H1 (cell line): Measurements from ENCODE around the gene PHOX2A. TPM values are rescaled to one million over a fixed set of nuclear protein-coding genes. Genes with fewer than 3 reads are reported as not detected.

Source experiments
- CTCF ChIA-PET: fragments of 300-600 bp; sonication (Branson Sonifier 250); formaldehyde crosslinking; loops from one replicate; lab custom pipeline; 2021; ENCODE audit not compliant: partially characterized antibody; lab: Charles Lee
- POLR2A ChIA-PET: fragments of 300-600 bp; sonication (Branson Sonifier 250); formaldehyde crosslinking; loops from one replicate; lab custom pipeline; 2021; ENCODE audit warnings: inconsistent platforms; ENCODE audit not compliant: partially characterized antibody; lab: Charles Lee
- DNase-seq, 2 experiments: peaks; one replicate each; pipeline versions ENCODE4 v3.0.0 to v3.0.0-alpha.2; 2010 to 2022; ENCODE audit warnings: low spot score in 2 of 2, low read depth in 1 of 2, mixed read lengths in 1 of 2
- FAIRE-seq: peaks from 2 replicates; lab custom pipeline; 2011; peaks lifted over from hg19 to GRCh38; lab: Jason Lieb, UNC
- H2AFZ ChIP-seq: 2 replicates; pipeline ENCODE4 v1.8.1; 2012; ENCODE audit warnings: low read length, inconsistent platforms
- H2AK5ac ChIP-seq: 2 replicates; pipeline ENCODE4 v1.6.1; 2013; ENCODE audit warnings: low read depth, low read length
- H2BK120ac ChIP-seq: replicated peaks from 2 replicates; pipeline ENCODE3; 2013; ENCODE audit warnings: low read depth, low read length, inconsistent platforms
- H2BK12ac ChIP-seq: 2 replicates; pipeline ENCODE4 v1.6.1; 2013; ENCODE audit warnings: low read depth, low read length
- H2BK15ac ChIP-seq: 2 replicates; pipeline ENCODE4 v1.6.1; 2013; ENCODE audit warnings: low read length
- H2BK20ac ChIP-seq: 2 replicates; pipeline ENCODE4 v1.6.1; 2013; ENCODE audit warnings: low read length
- H2BK5ac ChIP-seq: 2 replicates; pipeline ENCODE4 v1.6.1; 2013; ENCODE audit warnings: low read depth, low read length
- H3K14ac ChIP-seq: 2 replicates; pipeline ENCODE4 v1.6.1; 2013; ENCODE audit warnings: inconsistent platforms; ENCODE audit not compliant: insufficient read length
- H3K18ac ChIP-seq: 2 replicates; pipeline ENCODE4 v1.6.1; 2013; ENCODE audit warnings: low read length; ENCODE audit errors: extremely low read depth
- H3K23ac ChIP-seq: 2 replicates; pipeline ENCODE4 v1.6.1; 2013; ENCODE audit warnings: inconsistent platforms; ENCODE audit not compliant: insufficient read length
- H3K23me2 ChIP-seq: 2 replicates; pipeline ENCODE4 v1.6.1; 2013; ENCODE audit warnings: low read depth, low read length
- H3K27ac ChIP-seq: 2 replicates; pipeline ENCODE4 v1.6.1; 2011; ENCODE audit warnings: low read depth, low read length, inconsistent platforms
- H3K27me3 ChIP-seq, 4 experiments: replicated peaks in 1 of 4; 1 replicate in 1 of 4; 2 replicates in 3 of 4; pipeline versions ENCODE4 v1.6.1 to v1.8.1; 2011 to 2013; ENCODE audit warnings: low read length in 3 of 4, mild to moderate bottlenecking in 3 of 4, inconsistent platforms in 2 of 4, mixed read lengths in 2 of 4, moderate library complexity in 1 of 4; ENCODE audit not compliant: control insufficient read depth in 3 of 4, insufficient read depth in 3 of 4; ENCODE audit errors: extremely low read depth in 1 of 4
- H3K36me3 ChIP-seq, 4 experiments: 2 replicates each; pipeline versions ENCODE4 v1.6.1 to v1.8.1; 2011 to 2013; ENCODE audit warnings: mild to moderate bottlenecking in 4 of 4, low read length in 3 of 4, moderate library complexity in 2 of 4, control low read depth in 1 of 4, inconsistent platforms in 1 of 4; ENCODE audit not compliant: insufficient read depth in 4 of 4, control insufficient read depth in 2 of 4
- H3K4ac ChIP-seq: replicated peaks from 2 replicates; pipeline ENCODE3; 2013; ENCODE audit warnings: low read length, low read depth, mixed read lengths, inconsistent platforms; ENCODE audit not compliant: insufficient read length
- H3K4me1 ChIP-seq, 4 experiments: replicated peaks in 1 of 4; 1 replicate in 1 of 4; 2 replicates in 3 of 4; pipeline versions ENCODE4 v1.6.1 to v1.8.1; 2011 to 2013; ENCODE audit warnings: low read length in 3 of 4, inconsistent platforms in 2 of 4, mixed read lengths in 1 of 4; ENCODE audit not compliant: insufficient read depth in 4 of 4, control insufficient read depth in 3 of 4
- H3K4me2 ChIP-seq, 2 experiments: 2 replicates each; pipeline versions ENCODE4 v1.6.1 to v1.8.1; 2011 to 2013; ENCODE audit warnings: low read depth in 2 of 2, low read length in 2 of 2, control low read depth in 1 of 2, inconsistent platforms in 1 of 2, mild to moderate bottlenecking in 1 of 2; ENCODE audit not compliant: insufficient read depth in 1 of 2
- H3K4me3 ChIP-seq, 4 experiments: fragments of 200-600, 300-600 bp in 1 of 4; sonication (generic), shearing (Covaris generic), sonication (Bioruptor Twin) in 1 of 4; 2 replicates each; pipeline versions ENCODE4 v1.5.1 to v1.8.1; 2011 to 2016; ENCODE audit warnings: low read length in 4 of 4, low read depth in 3 of 4, control low read depth in 2 of 4, inconsistent platforms in 2 of 4, mild to moderate bottlenecking in 2 of 4, mixed read lengths in 1 of 4, moderate library complexity in 1 of 4; ENCODE audit not compliant: insufficient read depth in 2 of 4; ENCODE audit errors: extremely low read depth in 1 of 4
- H3K56ac ChIP-seq: replicated peaks from 2 replicates; pipeline ENCODE3; 2013; ENCODE audit warnings: low read depth, mild to moderate bottlenecking, mixed read lengths, low read length, inconsistent platforms; ENCODE audit not compliant: insufficient read length
- H3K79me1 ChIP-seq: 2 replicates; pipeline ENCODE4 v1.6.1; 2013; ENCODE audit warnings: low read depth, low read length, control low read depth
- H3K79me2 ChIP-seq, 2 experiments: 2 replicates each; pipeline versions ENCODE4 v1.6.1 to v1.8.1; 2012 to 2013; ENCODE audit warnings: low read length in 2 of 2, mild to moderate bottlenecking in 2 of 2, inconsistent platforms in 1 of 2; ENCODE audit not compliant: insufficient read depth in 2 of 2, control insufficient read depth in 1 of 2
- H3K9ac ChIP-seq, 4 experiments: replicated peaks in 1 of 4; 1 replicate in 1 of 4; 2 replicates in 3 of 4; pipeline versions ENCODE4 v1.6.1 to v1.8.1; 2011 to 2013; ENCODE audit warnings: low read depth in 3 of 4, low read length in 3 of 4, control low read depth in 2 of 4, mild to moderate bottlenecking in 2 of 4, moderate library complexity in 2 of 4, inconsistent platforms in 1 of 4; ENCODE audit errors: extremely low read depth in 1 of 4
- H3K9me3 ChIP-seq, 2 experiments: 2 replicates each; pipeline versions ENCODE4 v1.6.1 to v1.8.1; 2012 to 2013; ENCODE audit warnings: mild to moderate bottlenecking in 2 of 2, moderate library complexity in 2 of 2, control low read depth in 1 of 2, inconsistent platforms in 1 of 2, low read depth in 1 of 2, low read length in 1 of 2, mixed read lengths in 1 of 2; ENCODE audit not compliant: insufficient read depth in 2 of 2
- H4K20me1 ChIP-seq, 2 experiments: replicated peaks in 1 of 2; 2 replicates each; pipeline versions ENCODE3 to v1.8.1; 2011 to 2013; ENCODE audit warnings: inconsistent platforms in 2 of 2, low read length in 2 of 2, mild to moderate bottlenecking in 1 of 2; ENCODE audit not compliant: insufficient read depth in 2 of 2, control insufficient read depth in 1 of 2
- H4K5ac ChIP-seq: 2 replicates; pipeline ENCODE4 v1.6.1; 2013; ENCODE audit warnings: low read length, low read depth, mixed read lengths, inconsistent platforms; ENCODE audit not compliant: insufficient read length
- H4K8ac ChIP-seq: 2 replicates; pipeline ENCODE4 v1.8.0; 2013; ENCODE audit warnings: mild to moderate bottlenecking, moderate library complexity, low read length, inconsistent platforms; ENCODE audit not compliant: insufficient read depth; ENCODE audit errors: extremely low read depth
- H4K91ac ChIP-seq: replicated peaks from 2 replicates; pipeline ENCODE3; 2013; ENCODE audit warnings: low read length, mixed read lengths, inconsistent platforms; ENCODE audit not compliant: insufficient read length
- POU5F1 ChIP-seq: IDR thresholded peaks from 2 replicates; pipeline ENCODE4 v1.6.1; 2011; ENCODE audit warnings: low read depth, mild to moderate bottlenecking, low read length, moderate library complexity
- WGBS, 2 experiments: shearing (Covaris generic) in 1 of 2; methylation state at CpG; one replicate each; pipeline versions ENCODE4 v1.1.6 to v1.1.7; 2013 to 2015; ENCODE audit warnings: low lambda C conversion rate in 2 of 2, mixed read lengths in 2 of 2, inconsistent platforms in 1 of 2, low coverage in 1 of 2, missing lambda C conversion rate in 1 of 2; ENCODE audit not compliant: insufficient replicate concordance in 2 of 2, insufficient coverage in 1 of 2, insufficient read length in 1 of 2; ENCODE audit errors: extremely low coverage in 1 of 2, missing lambda C conversion rate in 1 of 2; 5-methylcytosine and 5-hydroxymethylcytosine counted together
- polyA plus RNA-seq, 7 experiments: library from polyadenylated mRNA; depleted of rRNA in 3 of 7; stranded (reverse) in 5 of 7; unstranded in 2 of 7; fragments of >200 nt in 5 of 7; fragments of 200-250 nt in 2 of 7; gene quantifications; 1 replicate in 5 of 7; 2 replicates in 1 of 7; 4 replicates in 1 of 7; pipeline versions ENCODE4 v1.2.1 to v1.2.3, GENCODE V29; 2011 to 2013; ENCODE audit warnings: missing spikeins in 2 of 7, mixed read lengths in 2 of 7
- total RNA-seq: library from RNA; stranded (reverse); fragmentation: NEBNext Ultra II Directional; extraction: Animal tissue kit (Norgen Biotek cat#: 25700); gene quantifications from 2 replicates; pipeline ENCODE4 v1.2.1, GENCODE V29; 2021

PHOX2A gene
- total and polyA plus RNA-seq, 2 of the 8 experiments (the other 6 are each of a cell fraction or from before 2014, with no cell fraction given) = 0.67 TPM; not detected in 1

- no peak for FAIRE-seq
- peaks cover 0 to 11% of the 10 kb centered on the region in 2 experiments; a peak in 2 of 4 replicates for H3K79me2 ChIP-seq
- TF ChIP-seq POU5F1 = no peak
- TF ChIP-seq, all 59 proteins: peak for 0
Measured at GRCh38 chr11:72227316-72228228, 16.4 kb downstream of the PHOX2A start.

More at GRCh38 chr11:72227316-72228228, 16.4 kb downstream of the PHOX2A start:
- ChIA-PET CTCF (interaction anchor here (0.6 to 8.3 kb wide), 11 partner anchors 9 to 418 kb away, joined by 3 to 72 read pairs (median 4); no protein-coding TSS in a partner anchor), POLR2A (interaction anchor here (0.6 to 9.9 kb wide), 6 partner anchors 10 to 202 kb away, joined by 3 to 160 read pairs (median 3); no protein-coding TSS in a partner anchor)
- H3K27ac ChIP-seq = no peak overlapping the region
- H4K5ac ChIP-seq = no peak overlapping the region
- H3K27me3 ChIP-seq = no peaks in the 10 kb centered on the region
- H2BK5ac ChIP-seq = no peak overlapping the region
- peak overlapping the region; percentile 35 for H4K8ac ChIP-seq
- H4K91ac ChIP-seq = no peak overlapping the region
- no peak overlapping the region for H3K9ac ChIP-seq
- H2AFZ ChIP-seq = no peak overlapping the region
- H3K9me3 ChIP-seq = no peaks in the 10 kb centered on the region
- no peak overlapping the region for H2BK15ac ChIP-seq
- H3K23me2 ChIP-seq = peaks cover 15% of the 10 kb centered on the region
- no peak overlapping the region for H3K56ac ChIP-seq
- H3K4me2 ChIP-seq = peak overlapping the region in 1 of 2 experiments; percentile 7; a peak in 1 of 4 replicates
- no peak for DNase-seq
- H3K14ac ChIP-seq = no peak overlapping the region
- peaks cover 16 to 44% (median 34%) of the 10 kb centered on the region in 4 experiments; a peak in 7 of 8 replicates for H3K36me3 ChIP-seq
- H3K23ac ChIP-seq = no peak overlapping the region
- H3K4ac ChIP-seq = no peak overlapping the region
- H4K20me1 ChIP-seq = peaks cover 8 to 19% of the 10 kb centered on the region in 2 experiments
- no peak overlapping the region for H3K4me3 ChIP-seq
- peaks cover 4 to 7% (median 4%) of the 10 kb centered on the region in 4 experiments; a peak in 6 of 7 replicates for H3K4me1 ChIP-seq
- H3K79me1 ChIP-seq = peaks cover 10% of the 10 kb centered on the region
- no peak overlapping the region for H2AK5ac ChIP-seq
- H3K18ac ChIP-seq = no peak overlapping the region
- WGBS, 2 experiments = 87% methylated on average over 14 of the region's 14 CpGs; no CpG with 5 or more reads in 1 of the 2 experiments
- no peak overlapping the region for H2BK120ac ChIP-seq
- H2BK12ac ChIP-seq = no peak overlapping the region
- no peak overlapping the region for H2BK20ac ChIP-seq
